ENCODE results near the gene TEPSIN.

GRCh38 chr17:81194941-81195901 lies 43.6 kb downstream of the TEPSIN start:
- TF ChIP-seq CTCF (IDR thresholded peaks at IDR 0.05) = no peak
- TF ChIP-seq POLR2A (IDR thresholded peaks at IDR 0.05) = no peak

Measured in heart left ventricle (tissue), 13 donors.